Panc1 (cell line): ENCODE data around the gene FEM1B. TPM values are rescaled to one million over a fixed set of nuclear protein-coding genes. Genes with fewer than 3 reads are reported as not detected.

Experiments used
- ATAC-seq: fragments of 200-7000 bp; cut with Tn5 transposase; 2 replicates; pipeline ENCODE4 v1.9.1; 2020; ENCODE audit warnings: mild to moderate bottlenecking, moderate library complexity
- BruUV-seq: library from RNA; stranded (reverse); fragments of 400-500 nt; replicated peaks from 2 replicates; lab custom pipeline; 2021; lab: Mats Ljungman, UMichigan
- CTCF ChIA-PET: fragments of 300-600 bp; sonication (Branson Sonifier 250); formaldehyde crosslinking; loops from one replicate; lab custom pipeline; 2022; ENCODE audit warnings: antibody characterized with exemption; lab: Charles Lee
- POLR2A ChIA-PET: fragments of 300-600 bp; sonication (Branson Sonifier 250); formaldehyde crosslinking; loops from one replicate; lab custom pipeline; 2022; ENCODE audit warnings: antibody characterized with exemption; lab: Charles Lee
- DNase-seq: peaks from one replicate; pipeline ENCODE4 v3.0.0-alpha.2; 2010; ENCODE audit warnings: low read depth, low spot score
- H3K27ac ChIP-seq: 2 replicates; pipeline ENCODE4 v1.5.1; 2011; ENCODE audit warnings: mild to moderate bottlenecking, low read length, inconsistent platforms
- H3K27me3 ChIP-seq: fragments of 200-500 bp; sonication (Bioruptor generic); 2 replicates; pipeline ENCODE4 v1.6.0; 2014; ENCODE audit warnings: low read length, inconsistent platforms; ENCODE audit not compliant: control insufficient read depth, insufficient read depth
- H3K36me3 ChIP-seq: fragments of 200-500 bp; sonication (Bioruptor generic); 2 replicates; pipeline ENCODE4 v1.5.1; 2014; ENCODE audit warnings: inconsistent platforms, mild to moderate bottlenecking, low read length, moderate library complexity; ENCODE audit not compliant: control insufficient read depth, insufficient read depth
- H3K4me1 ChIP-seq: 2 replicates; pipeline ENCODE4 v1.5.1; 2011; ENCODE audit warnings: inconsistent platforms, mild to moderate bottlenecking, low read length, moderate library complexity; ENCODE audit not compliant: control insufficient read depth, insufficient read depth
- H3K4me3 ChIP-seq, 2 experiments: 2 replicates each; pipeline ENCODE4 v1.5.1; 2011 to 2012; ENCODE audit warnings: low read depth in 2 of 2, low read length in 2 of 2, mild to moderate bottlenecking in 2 of 2, inconsistent platforms in 1 of 2, moderate library complexity in 1 of 2
- H3K9me3 ChIP-seq: fragments of 200-500 bp; sonication (Bioruptor generic); 2 replicates; pipeline ENCODE4 v1.5.1; 2014; ENCODE audit warnings: low read depth, mild to moderate bottlenecking, inconsistent platforms, low read length, moderate library complexity; ENCODE audit not compliant: control insufficient read depth, insufficient read depth
- CTCF ChIP-seq: fragments of 450-650 bp; IDR thresholded peaks from 2 replicates; pipeline ENCODE4 v1.5.1; 2017; ENCODE audit warnings: mild to moderate bottlenecking
- POLR2AphosphoS5 ChIP-seq: IDR thresholded peaks from 2 replicates; pipeline ENCODE4 v1.6.1; 2012; ENCODE audit warnings: mild to moderate bottlenecking, low read depth, low read length, moderate library complexity
- SIN3A ChIP-seq: IDR thresholded peaks from 2 replicates; pipeline ENCODE4 v1.6.1; 2012; ENCODE audit warnings: low read depth, mild to moderate bottlenecking, low read length, moderate library complexity, borderline replicate concordance; ENCODE audit not compliant: insufficient read depth
- TCF7L2 ChIP-seq: IDR thresholded peaks from 2 replicates; pipeline ENCODE4 v1.6.1; 2011; ENCODE audit warnings: mild to moderate bottlenecking, low read depth, low read length, inconsistent platforms
- in situ Hi-C: cut with HindIII; loops from 2 replicates; pipeline ENCODE4 v1.10.0; 2016; ENCODE audit warnings: low sequenced_read_pairs, low pct_unique_long_range_greater_than_20kb
- intact Hi-C: fragments of 100-400 bp; cut with micrococcal nuclease; formaldehyde crosslinking; loops from one replicate; pipeline ENCODE4 v1.10.0; 2022; ENCODE audit not compliant: unreplicated experiment
- total RNA-seq: library from RNA; stranded (reverse); gene quantifications from one replicate; pipeline ENCODE4 v1.2.1, GENCODE V29; 2021; ENCODE audit not compliant: unreplicated experiment
- TF ChIP-seq, protein P1 (sequence below), 2 experiments: IDR thresholded peaks; 2 replicates each; pipeline ENCODE4 v1.6.1; 2011 to 2012; ENCODE audit warnings: low read depth in 2 of 2, control low read depth in 1 of 2, low read length in 1 of 2, mild to moderate bottlenecking in 1 of 2, moderate library complexity in 1 of 2; ENCODE audit not compliant: insufficient read depth in 1 of 2

FEM1B gene
- total RNA-seq, 1 experiment from 2014 or later = 34.8 TPM

GRCh38 chr15:68264282-68264681 lies 13.3 kb upstream of the FEM1B start:
- no TSS peak for BruUV-seq
- Histone ChIP-seq H3K27ac (no peak overlapping the region), H3K9me3 (no peaks in the 10 kb centered on the region), H3K36me3 (no peaks in the 10 kb centered on the region), H3K4me1 (no peaks in the 10 kb centered on the region), H3K4me3 (no peak overlapping the region), H3K27me3 (peaks cover 7% of the 10 kb centered on the region; the same call in 1 of the 2 replicates)
- POLR2A ChIA-PET = no interaction called here
- ATAC-seq (no peak), DNase-seq (no peak)
- TF ChIP-seq TCF7L2 (no peak), CTCF (no peak), SIN3A (no peak), POLR2AphosphoS5 (no peak)
- TF ChIP-seq, protein P1, sequence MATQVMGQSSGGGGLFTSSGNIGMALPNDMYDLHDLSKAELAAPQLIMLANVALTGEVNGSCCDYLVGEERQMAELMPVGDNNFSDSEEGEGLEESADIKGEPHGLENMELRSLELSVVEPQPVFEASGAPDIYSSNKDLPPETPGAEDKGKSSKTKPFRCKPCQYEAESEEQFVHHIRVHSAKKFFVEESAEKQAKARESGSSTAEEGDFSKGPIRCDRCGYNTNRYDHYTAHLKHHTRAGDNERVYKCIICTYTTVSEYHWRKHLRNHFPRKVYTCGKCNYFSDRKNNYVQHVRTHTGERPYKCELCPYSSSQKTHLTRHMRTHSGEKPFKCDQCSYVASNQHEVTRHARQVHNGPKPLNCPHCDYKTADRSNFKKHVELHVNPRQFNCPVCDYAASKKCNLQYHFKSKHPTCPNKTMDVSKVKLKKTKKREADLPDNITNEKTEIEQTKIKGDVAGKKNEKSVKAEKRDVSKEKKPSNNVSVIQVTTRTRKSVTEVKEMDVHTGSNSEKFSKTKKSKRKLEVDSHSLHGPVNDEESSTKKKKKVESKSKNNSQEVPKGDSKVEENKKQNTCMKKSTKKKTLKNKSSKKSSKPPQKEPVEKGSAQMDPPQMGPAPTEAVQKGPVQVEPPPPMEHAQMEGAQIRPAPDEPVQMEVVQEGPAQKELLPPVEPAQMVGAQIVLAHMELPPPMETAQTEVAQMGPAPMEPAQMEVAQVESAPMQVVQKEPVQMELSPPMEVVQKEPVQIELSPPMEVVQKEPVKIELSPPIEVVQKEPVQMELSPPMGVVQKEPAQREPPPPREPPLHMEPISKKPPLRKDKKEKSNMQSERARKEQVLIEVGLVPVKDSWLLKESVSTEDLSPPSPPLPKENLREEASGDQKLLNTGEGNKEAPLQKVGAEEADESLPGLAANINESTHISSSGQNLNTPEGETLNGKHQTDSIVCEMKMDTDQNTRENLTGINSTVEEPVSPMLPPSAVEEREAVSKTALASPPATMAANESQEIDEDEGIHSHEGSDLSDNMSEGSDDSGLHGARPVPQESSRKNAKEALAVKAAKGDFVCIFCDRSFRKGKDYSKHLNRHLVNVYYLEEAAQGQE (IDR thresholded peaks at IDR 0.05; ENCODE audit: insufficient read depth in 1 of 2, low read depth in 2 of 2, low read length in 1 of 2) = no peak
- CTCF ChIA-PET = interaction anchor here (0.9 kb wide), 1 partner anchor 11 kb away, joined by 3 read pairs; no protein-coding TSS in a partner anchor
- in situ Hi-C loops = no loop called here
- intact Hi-C loops = no loop called here

GRCh38 chr15:68265081-68265480 lies 12.5 kb upstream of the FEM1B start:
- Histone ChIP-seq H3K27ac (no peak overlapping the region), H3K4me1 (no peaks in the 10 kb centered on the region), H3K36me3 (no peaks in the 10 kb centered on the region), H3K9me3 (no peaks in the 10 kb centered on the region), H3K4me3 (no peak overlapping the region), H3K27me3 (peaks cover 7% of the 10 kb centered on the region; the same call in 1 of the 2 replicates)
- ChIA-PET CTCF (interaction anchor here (0.9 kb wide), 1 partner anchor 12 kb away, joined by 3 read pairs; no protein-coding TSS in a partner anchor), POLR2A (no interaction called here)
- DNase-seq (no peak), ATAC-seq (no peak)
- in situ Hi-C loops (no loop called here), intact Hi-C loops (no loop called here)
- no TSS peak for BruUV-seq
- TF ChIP-seq, protein P1 (IDR thresholded peaks at IDR 0.05; ENCODE audit: insufficient read depth in 1 of 2, low read depth in 2 of 2, low read length in 1 of 2) = no peak
- TF ChIP-seq POLR2AphosphoS5 = no peak
- no peak for TF ChIP-seq TCF7L2
- no peak for TF ChIP-seq SIN3A
- no peak for TF ChIP-seq CTCF
